Cardiac fibroblast (primary cell): Measurements from ENCODE around the gene LEFTY2.
A peak's percentile ranks its signal among the peaks of the same experiment; 100 is the strongest.
"Not testable (repeated sequence)": the region's sequence is repeated elsewhere in the genome, so short reads cannot be mapped to it uniquely, and the experiment has no call there.

ENCODE experiments used
- DNase-seq, 2 donors: peaks; one replicate each; pipeline versions ENCODE4 v3.0.0 to v3.0.0-alpha.2; 2010; ENCODE audit warnings: low read depth in 2 of 2
- H3K4me3 ChIP-seq, 2 donors: replicated peaks in 1 of 2; 1 replicate in 1 of 2; 2 replicates in 1 of 2; pipeline ENCODE4 v1.5.1; 2011; ENCODE audit warnings: low read depth in 2 of 2, low read length in 2 of 2, mild to moderate bottlenecking in 2 of 2, moderate library complexity in 1 of 2
- TF ChIP-seq, protein P1 (sequence below): IDR thresholded peaks from one replicate; pipeline ENCODE4 v1.5.1; 2011; ENCODE audit warnings: low read depth, mild to moderate bottlenecking, low read length, inconsistent platforms

The LEFTY2 gene

DNA sequence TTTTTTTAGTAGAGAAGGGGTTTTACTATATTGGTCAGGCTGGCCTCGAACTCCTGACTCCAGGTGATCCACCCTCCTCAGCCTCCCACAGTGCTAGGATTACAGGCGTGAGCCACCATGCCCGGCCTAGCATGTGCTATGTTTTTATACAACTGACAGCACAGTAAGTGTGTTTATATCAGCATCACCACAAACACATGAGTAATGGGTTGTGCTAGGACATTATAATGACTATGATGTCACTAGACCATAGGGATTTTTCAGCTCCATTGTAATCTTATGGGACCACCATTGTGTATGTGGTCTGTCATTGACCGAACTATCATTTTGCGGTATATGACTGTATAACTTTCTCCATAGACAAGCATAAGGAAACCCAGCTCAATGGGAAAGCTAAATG, 6.3 kb downstream of the LEFTY2 start:
- TF ChIP-seq, protein P1, sequence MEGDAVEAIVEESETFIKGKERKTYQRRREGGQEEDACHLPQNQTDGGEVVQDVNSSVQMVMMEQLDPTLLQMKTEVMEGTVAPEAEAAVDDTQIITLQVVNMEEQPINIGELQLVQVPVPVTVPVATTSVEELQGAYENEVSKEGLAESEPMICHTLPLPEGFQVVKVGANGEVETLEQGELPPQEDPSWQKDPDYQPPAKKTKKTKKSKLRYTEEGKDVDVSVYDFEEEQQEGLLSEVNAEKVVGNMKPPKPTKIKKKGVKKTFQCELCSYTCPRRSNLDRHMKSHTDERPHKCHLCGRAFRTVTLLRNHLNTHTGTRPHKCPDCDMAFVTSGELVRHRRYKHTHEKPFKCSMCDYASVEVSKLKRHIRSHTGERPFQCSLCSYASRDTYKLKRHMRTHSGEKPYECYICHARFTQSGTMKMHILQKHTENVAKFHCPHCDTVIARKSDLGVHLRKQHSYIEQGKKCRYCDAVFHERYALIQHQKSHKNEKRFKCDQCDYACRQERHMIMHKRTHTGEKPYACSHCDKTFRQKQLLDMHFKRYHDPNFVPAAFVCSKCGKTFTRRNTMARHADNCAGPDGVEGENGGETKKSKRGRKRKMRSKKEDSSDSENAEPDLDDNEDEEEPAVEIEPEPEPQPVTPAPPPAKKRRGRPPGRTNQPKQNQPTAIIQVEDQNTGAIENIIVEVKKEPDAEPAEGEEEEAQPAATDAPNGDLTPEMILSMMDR, result no peak
- DNase-seq, result no peak
- no peak overlapping the region for H3K4me3 ChIP-seq

DNA sequence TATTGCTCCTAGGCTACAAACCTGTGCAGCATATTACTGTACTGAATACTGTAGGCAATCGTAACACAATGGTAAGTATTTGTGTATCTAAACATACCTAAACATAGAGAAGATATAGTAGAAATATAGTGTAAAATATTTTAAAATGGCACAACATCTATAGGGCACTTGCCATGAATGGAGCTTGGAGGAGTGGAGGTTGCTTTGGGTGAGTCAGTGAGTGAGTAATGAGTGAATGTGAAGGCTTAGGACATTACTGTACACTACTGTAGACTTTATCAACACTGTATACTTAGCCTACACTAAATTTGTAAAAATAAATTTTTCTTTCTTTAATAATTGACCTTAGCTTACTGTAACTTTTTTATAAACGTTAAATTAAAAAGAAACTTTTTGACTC, 7.9 kb downstream of the LEFTY2 start:
- no peak overlapping the region for H3K4me3 ChIP-seq
- TF ChIP-seq, protein P1, result no peak
- peak in 1 of 2 donors; percentile 76 for DNase-seq

DNA sequence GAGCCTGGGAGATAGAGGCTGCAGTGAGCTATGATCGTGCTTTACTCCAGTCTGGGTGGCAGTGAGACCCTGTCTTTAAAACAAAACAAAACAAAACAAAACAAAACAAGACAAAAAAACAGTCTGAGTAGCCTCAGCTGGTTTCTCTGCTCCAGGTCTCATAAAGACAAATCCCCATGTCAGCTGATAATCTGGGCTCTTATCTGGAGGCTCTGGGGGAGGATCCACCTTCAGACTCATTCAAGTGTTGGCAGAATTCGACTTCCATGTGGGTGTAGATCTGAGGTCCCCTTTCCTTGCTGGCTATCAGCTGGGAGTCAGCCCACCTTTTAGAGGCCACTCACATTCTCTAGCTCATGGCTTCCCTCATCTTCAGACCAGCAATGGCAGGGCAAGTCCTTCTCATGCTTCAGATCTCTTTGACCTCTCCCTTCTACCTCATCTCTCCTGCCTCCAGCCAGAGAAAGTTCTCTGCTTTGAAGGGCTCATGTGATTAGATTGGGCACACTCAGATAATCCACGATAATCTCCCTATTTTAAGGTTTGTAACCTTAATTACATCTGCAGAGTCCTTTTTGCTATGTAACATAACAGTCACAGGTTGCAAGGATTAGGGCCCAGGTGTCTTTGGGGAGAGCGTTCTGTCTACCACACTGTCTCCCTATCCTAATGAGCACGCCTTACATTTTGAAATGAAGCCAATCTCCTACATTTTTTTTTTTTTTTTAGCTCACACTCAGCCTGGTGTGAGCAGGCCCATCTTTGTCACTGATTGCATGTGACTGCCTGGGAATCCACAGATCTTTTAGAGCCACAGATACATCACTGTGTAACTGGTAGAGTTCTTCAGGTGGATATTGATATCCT, 9.5 kb downstream of the LEFTY2 start:
- H3K4me3 ChIP-seq, result no peak overlapping the region
- DNase-seq, result no peak
- TF ChIP-seq, protein P1, result no peak

DNA sequence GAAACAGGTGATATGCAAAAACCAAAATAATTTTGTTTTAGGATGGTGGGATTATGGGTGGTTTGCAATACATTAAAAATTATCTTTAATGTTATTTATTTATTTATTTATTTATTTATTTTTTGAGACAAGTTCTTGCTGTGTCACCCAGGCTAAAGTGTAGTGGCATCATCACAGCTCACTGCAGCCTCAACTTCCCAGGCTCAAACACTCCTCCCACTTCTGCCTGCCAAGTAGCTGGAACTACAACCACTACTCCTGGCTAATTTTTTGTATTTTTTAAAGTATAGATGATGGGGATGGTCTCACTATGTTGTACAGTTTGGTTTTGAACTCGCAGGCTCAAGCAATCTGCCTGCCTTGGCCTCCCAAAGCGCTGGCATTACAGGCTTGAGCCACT, 10.5 kb downstream of the LEFTY2 start:
- no peak overlapping the region for H3K4me3 ChIP-seq
- TF ChIP-seq, protein P1, result no peak
- DNase-seq, result no peak

DNA sequence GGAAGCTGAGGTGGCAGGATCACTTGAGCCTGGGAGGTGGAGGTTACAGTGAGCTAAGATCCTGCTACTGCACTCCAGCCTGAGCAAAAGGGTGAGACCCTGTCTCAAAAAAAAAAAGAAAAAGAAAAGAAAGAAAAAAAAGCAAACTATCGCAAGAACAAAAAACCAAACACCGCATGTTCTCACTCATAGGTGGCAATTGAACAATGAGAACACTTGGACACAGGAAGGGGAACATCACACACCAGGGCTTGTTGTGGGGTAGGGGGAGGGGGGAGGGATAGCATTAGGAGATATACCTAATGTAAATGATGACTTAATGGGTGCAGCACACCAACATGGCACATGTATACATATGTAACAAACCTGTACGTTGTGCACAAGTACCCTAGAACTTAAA, 11.6 kb downstream of the LEFTY2 start:
- H3K4me3 ChIP-seq, DNase-seq: not testable (repeated sequence)

DNA sequence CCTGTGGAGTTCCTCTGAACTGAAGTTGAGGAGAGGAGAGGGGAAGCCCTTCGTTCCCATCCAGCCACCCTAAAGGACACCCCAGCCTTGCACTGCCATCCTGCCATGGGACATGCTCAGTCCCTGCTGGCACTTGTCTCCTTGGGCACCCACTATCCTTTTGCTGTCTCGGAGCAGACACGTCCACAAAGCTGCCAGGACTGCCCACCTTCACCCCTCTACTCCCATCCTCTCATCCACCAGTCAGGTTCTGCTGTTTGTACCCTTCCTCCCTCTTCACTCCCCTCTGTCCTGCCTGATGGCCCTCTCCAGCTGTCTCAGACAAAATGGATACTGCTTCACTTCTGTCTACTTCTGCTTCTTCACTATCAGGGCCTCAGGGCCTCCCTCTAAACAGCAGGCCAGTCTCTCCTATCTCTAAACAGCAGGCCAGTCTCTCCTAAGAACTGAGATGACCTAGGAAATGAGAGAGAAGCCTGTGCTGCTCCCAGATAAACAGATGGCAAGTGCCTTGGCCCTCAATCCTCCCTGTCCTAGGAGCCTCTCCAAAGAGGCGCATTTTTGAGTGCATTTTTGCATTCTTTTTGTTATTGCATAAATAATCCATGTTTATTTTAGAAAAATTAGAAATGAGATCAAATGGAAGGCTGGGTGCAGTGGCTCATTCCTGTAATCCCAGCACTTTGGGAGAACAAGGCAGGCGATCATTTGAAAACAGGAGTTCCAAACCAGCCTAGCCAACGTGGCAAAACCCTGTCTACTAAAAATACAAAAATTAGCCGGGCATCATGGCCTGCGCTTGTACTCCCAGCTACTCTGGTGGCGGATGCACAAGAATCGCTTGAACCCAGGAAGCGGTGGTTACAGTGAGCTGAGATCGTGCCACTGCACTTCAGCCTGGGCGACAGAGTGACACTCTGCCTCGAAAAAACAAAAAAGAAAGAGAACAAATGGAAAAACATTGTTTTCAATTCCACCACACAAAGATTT, 12.5 kb downstream of the LEFTY2 start:
- DNase-seq, result no peak
- no peak overlapping the region for H3K4me3 ChIP-seq
- TF ChIP-seq, protein P1, result no peak
